ENCODE measurements around the gene HUNK.

HUNK gene

DNA sequence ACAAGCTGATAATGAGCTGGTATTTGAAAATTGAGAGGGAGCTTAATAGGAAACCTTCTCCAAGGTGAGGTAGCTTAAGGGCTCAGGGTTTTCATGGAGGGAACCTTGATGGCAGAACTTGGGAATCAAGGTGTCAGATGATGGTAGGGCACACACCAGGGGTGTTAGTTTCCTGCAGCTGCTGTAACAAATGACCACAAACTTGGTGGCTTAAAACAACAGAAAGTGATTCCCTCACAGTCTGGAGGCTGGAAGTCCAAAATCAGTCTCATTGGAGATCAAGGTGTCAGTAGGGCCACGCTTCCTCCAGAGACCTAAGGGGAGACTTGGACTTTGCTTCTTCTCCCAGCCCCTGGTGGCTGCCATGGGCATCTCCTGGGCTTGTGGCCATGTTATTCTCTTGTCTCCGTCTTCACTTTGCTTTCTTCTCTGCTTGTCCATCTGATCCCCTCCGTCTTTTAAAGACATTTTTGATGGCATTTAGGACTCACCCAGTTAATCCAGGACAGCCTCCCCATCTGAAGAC, 45.5 kb downstream of the HUNK start:
- no peaks in the 10 kb centered on the region for H3K9me3 Mint-ChIP-seq
- peak overlapping the region in 1 of 2 donors; percentile 52 for H3K27ac Mint-ChIP-seq
- DNase-seq (no peak), ATAC-seq (no peak)
- no peaks in the 10 kb centered on the region for H3K27me3 Mint-ChIP-seq
- no peaks in the 10 kb centered on the region for H3K4me1 Mint-ChIP-seq
- no peak overlapping the region for H3K4me3 Mint-ChIP-seq

- no peak for ATAC-seq
- Mint-ChIP-seq H3K27ac (peak overlapping the region in 1 of 2 donors; percentile 44), H3K4me1 (no peaks in the 10 kb centered on the region), H3K4me3 (no peak overlapping the region), H3K9me3 (no peaks in the 10 kb centered on the region), H3K27me3 (no peaks in the 10 kb centered on the region)
- no peak for DNase-seq
These were observed 47.5 kb downstream of the HUNK start for GRCh38 chr21:31920275-31920674.

GRCh38 chr21:31921079-31921478, 48.3 kb downstream of the HUNK start:
- Mint-ChIP-seq H3K27ac (no peak overlapping the region), H3K9me3 (no peaks in the 10 kb centered on the region), H3K27me3 (no peaks in the 10 kb centered on the region), H3K4me3 (no peak overlapping the region), H3K4me1 (no peaks in the 10 kb centered on the region)
- no peak for ATAC-seq
- DNase-seq, result no peak

DNA sequence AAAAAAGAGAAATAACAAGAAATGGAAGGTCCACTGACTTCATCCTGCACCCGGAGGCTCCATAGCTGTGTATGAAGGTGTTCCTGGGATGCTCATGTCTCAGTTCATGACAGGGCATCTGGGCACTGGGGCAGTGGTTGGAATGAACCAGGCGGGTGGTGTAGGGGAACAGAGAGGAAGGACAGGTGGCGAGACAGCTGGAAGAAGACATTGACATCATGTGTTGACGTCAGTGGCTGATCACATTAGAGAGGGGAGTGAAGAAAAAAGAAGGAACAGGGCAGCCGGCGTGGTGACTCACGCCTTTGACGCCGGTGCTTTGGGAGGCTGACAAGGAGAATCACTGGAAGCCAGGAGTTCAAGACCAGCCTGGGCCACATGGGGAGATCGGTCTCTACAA, 50.1 kb downstream of the HUNK start:
- Mint-ChIP-seq H3K27ac (no peak overlapping the region), H3K27me3 (no peaks in the 10 kb centered on the region), H3K4me3 (no peak overlapping the region), H3K9me3 (peaks cover 0 to 6% of the 10 kb centered on the region in 2 donors), H3K4me1 (no peaks in the 10 kb centered on the region)
- no peak for ATAC-seq
- no peak for DNase-seq

- ATAC-seq, result no peak
- no peak for DNase-seq
- H3K4me1 Mint-ChIP-seq, result no peaks in the 10 kb centered on the region
- H3K9me3 Mint-ChIP-seq, result peaks cover 0 to 6% of the 10 kb centered on the region in 2 donors
- no peak overlapping the region for H3K4me3 Mint-ChIP-seq
- no peak overlapping the region for H3K27ac Mint-ChIP-seq
- H3K27me3 Mint-ChIP-seq, result no peaks in the 10 kb centered on the region
These were observed 50.9 kb downstream of the HUNK start for GRCh38 chr21:31923756-31924155.

GRCh38 chr21:31924548-31924947, 51.7 kb downstream of the HUNK start:
- Mint-ChIP-seq H3K27ac (no peak overlapping the region), H3K4me3 (no peak overlapping the region), H3K4me1 (no peaks in the 10 kb centered on the region), H3K27me3 (no peaks in the 10 kb centered on the region), H3K9me3 (peaks cover 0 to 6% of the 10 kb centered on the region in 2 donors)
- DNase-seq (no peak), ATAC-seq (no peak)

DNA sequence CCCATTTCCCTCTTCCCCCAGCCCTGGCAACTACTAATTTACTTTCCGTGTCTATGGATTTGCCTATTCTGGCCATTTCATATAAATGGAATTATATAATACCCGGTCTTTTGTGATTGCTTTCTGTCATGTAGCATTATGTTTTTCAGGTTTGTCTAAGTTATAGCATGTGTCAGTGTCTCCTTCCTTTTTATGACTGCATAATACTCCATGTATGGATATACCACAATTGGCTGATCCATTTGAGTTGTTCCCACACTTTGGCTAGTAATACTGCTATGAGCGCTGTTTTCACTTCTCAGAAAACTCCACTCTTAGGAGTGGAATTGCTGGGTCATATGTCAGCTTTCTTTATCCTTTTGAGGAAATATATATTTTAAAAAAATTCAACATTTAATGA, 53.7 kb downstream of the HUNK start:
- Mint-ChIP-seq H3K4me1 (no peaks in the 10 kb centered on the region), H3K27ac (no peak overlapping the region), H3K4me3 (no peak overlapping the region), H3K27me3 (peaks cover 2% of the 10 kb centered on the region), H3K9me3 (peaks cover 0 to 6% of the 10 kb centered on the region in 2 donors)
- no peak for DNase-seq
- no peak for ATAC-seq

- no peak overlapping the region for H3K4me3 Mint-ChIP-seq
- DNase-seq (no peak), ATAC-seq (no peak)
- peaks cover 9% of the 10 kb centered on the region for H3K27me3 Mint-ChIP-seq
- no peaks in the 10 kb centered on the region for H3K4me1 Mint-ChIP-seq
- no peak overlapping the region for H3K27ac Mint-ChIP-seq
- peaks cover 0 to 6% of the 10 kb centered on the region in 2 donors for H3K9me3 Mint-ChIP-seq
These were observed 55.0 kb downstream of the HUNK start for GRCh38 chr21:31927689-31928353.

GRCh38 chr21:31928656-31929055, 55.8 kb downstream of the HUNK start:
- DNase-seq (no peak), ATAC-seq (no peak)
- peaks cover 0 to 6% of the 10 kb centered on the region in 2 donors for H3K9me3 Mint-ChIP-seq
- H3K27me3 Mint-ChIP-seq, result peaks cover 9% of the 10 kb centered on the region
- no peaks in the 10 kb centered on the region for H3K4me1 Mint-ChIP-seq
- H3K4me3 Mint-ChIP-seq, result no peak overlapping the region
- no peak overlapping the region for H3K27ac Mint-ChIP-seq

GRCh38 chr21:31929548-31929947, 56.7 kb downstream of the HUNK start:
- H3K4me1 Mint-ChIP-seq, result no peaks in the 10 kb centered on the region
- H3K9me3 Mint-ChIP-seq, result peaks cover 0 to 6% of the 10 kb centered on the region in 2 donors
- no peak overlapping the region for H3K27ac Mint-ChIP-seq
- no peak overlapping the region for H3K4me3 Mint-ChIP-seq
- peaks cover 9% of the 10 kb centered on the region for H3K27me3 Mint-ChIP-seq
- DNase-seq (no peak), ATAC-seq (no peak)

GRCh38 chr21:31930001-31930400, 57.2 kb downstream of the HUNK start:
- Mint-ChIP-seq H3K9me3 (peaks cover 0 to 6% of the 10 kb centered on the region in 2 donors), H3K27me3 (peaks cover 9% of the 10 kb centered on the region), H3K4me1 (no peaks in the 10 kb centered on the region), H3K4me3 (no peak overlapping the region), H3K27ac (no peak overlapping the region)
- DNase-seq (no peak), ATAC-seq (no peak)

GRCh38 chr21:31931644-31932469, 59.0 kb downstream of the HUNK start:
- peaks cover 9% of the 10 kb centered on the region for H3K27me3 Mint-ChIP-seq
- H3K4me1 Mint-ChIP-seq, result no peaks in the 10 kb centered on the region
- H3K27ac Mint-ChIP-seq, result no peak overlapping the region
- peak; percentile 23 for ATAC-seq
- DNase-seq, result no peak
- H3K4me3 Mint-ChIP-seq, result no peak overlapping the region
- H3K9me3 Mint-ChIP-seq, result no peaks in the 10 kb centered on the region

DNA sequence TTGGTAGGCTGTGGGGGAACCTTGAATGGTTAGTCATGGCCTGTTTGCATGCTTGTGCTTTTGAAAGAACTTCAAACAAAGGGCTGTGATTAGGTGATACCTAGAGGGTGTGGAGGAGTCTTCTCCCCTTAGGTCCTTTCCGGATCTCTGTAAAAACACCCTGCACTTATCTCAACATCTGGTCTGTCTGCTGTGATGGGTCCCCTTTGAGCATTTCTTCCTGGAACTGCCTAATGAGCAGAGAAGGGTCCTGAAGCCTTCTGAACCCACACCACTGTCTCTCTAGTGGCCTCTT, 59.6 kb downstream of the HUNK start:
- Mint-ChIP-seq H3K9me3 (no peaks in the 10 kb centered on the region), H3K4me1 (no peaks in the 10 kb centered on the region), H3K27ac (peak overlapping the region in 1 of 2 donors; percentile 49), H3K27me3 (peaks cover 9% of the 10 kb centered on the region), H3K4me3 (no peak overlapping the region)
- ATAC-seq, result no peak
- DNase-seq, result no peak

DNA sequence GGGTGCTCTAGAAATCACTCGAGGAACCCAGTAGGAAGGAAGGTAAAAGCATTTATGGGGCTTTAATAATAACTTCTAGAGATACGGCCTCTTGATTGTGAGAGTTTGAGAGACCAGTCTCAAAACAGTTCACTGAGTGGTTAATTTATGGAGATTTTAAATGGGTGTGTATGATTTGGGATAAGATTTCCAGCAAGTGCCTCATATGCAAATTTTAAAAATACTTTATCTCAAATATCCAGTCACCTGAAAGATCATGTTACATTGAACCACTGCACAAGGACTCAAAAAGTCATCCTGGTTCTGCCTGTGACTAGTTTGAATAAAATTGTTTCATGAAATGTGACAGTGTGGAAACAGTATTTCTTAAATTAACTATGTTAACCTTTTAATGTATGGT, 64.5 kb downstream of the HUNK start:
- Mint-ChIP-seq H3K27me3 (peaks cover 7% of the 10 kb centered on the region), H3K27ac (no peak overlapping the region), H3K4me3 (no peak overlapping the region), H3K4me1 (no peaks in the 10 kb centered on the region), H3K9me3 (no peaks in the 10 kb centered on the region)
- DNase-seq (no peak), ATAC-seq (no peak)

- Mint-ChIP-seq H3K4me1 (no peaks in the 10 kb centered on the region), H3K4me3 (no peak overlapping the region), H3K27me3 (peaks cover 14% of the 10 kb centered on the region), H3K27ac (no peak overlapping the region), H3K9me3 (no peaks in the 10 kb centered on the region)
- ATAC-seq (no peak), DNase-seq (no peak)
These were observed 65.8 kb downstream of the HUNK start for GRCh38 chr21:31938330-31939301.
